ENCODE measurements around the gene ZNF335.

ZNF335 gene

GRCh38 chr20:46013829-46014516 lies 42.0 kb upstream of the ZNF335 start:
- TF ChIP-seq EZH2 (IDR thresholded peaks at IDR 0.05; ENCODE audit: borderline replicate concordance, low read length): no peak
- TF ChIP-seq CTCF (IDR thresholded peaks at IDR 0.05; ENCODE audit: low read length): peak; percentile 80

GRCh38 chr20:46013322-46013828 lies 41.4 kb upstream of the ZNF335 start:
- Histone ChIP-seq H3K36me3 (ENCODE audit: insufficient read depth, low read length) (no peaks in the 10 kb centered on the region), H4K20me1 (ENCODE audit: insufficient read depth, low read length) (no peaks in the 10 kb centered on the region), H3K9me2 (ENCODE audit: low read depth, low read length) (no peaks in the 10 kb centered on the region), H3K27ac (ENCODE audit: low read depth, low read length, poor library complexity, severe bottlenecking) (no peak overlapping the region), H3K4me2 (ENCODE audit: low read length) (no peak overlapping the region), H3K27me3 (ENCODE audit: insufficient read depth, low read length) (no peaks in the 10 kb centered on the region; the same call in 1 of the 2 replicates), H3K4me3 (ENCODE audit: low read depth, low read length, poor library complexity, severe bottlenecking) (no peak overlapping the region), H3K4me1 (ENCODE audit: insufficient read depth, low read length, severe bottlenecking) (peaks cover 7% of the 10 kb centered on the region), H3K79me2 (ENCODE audit: insufficient read depth, low read length) (no peaks in the 10 kb centered on the region), H3K9me3 (ENCODE audit: low read length) (no peaks in the 10 kb centered on the region; the same call in 1 of the 2 replicates), H2AFZ (ENCODE audit: low read length) (no peak overlapping the region), H3F3A (ENCODE audit: insufficient read depth, low read length) (no peaks in the 10 kb centered on the region), H3K9ac (ENCODE audit: low read length) (no peak overlapping the region)
- no peak for TF ChIP-seq EZH2 (IDR thresholded peaks at IDR 0.05; ENCODE audit: borderline replicate concordance, low read length)
- TF ChIP-seq CTCF (IDR thresholded peaks at IDR 0.05; ENCODE audit: low read length): no peak

More at GRCh38 chr20:46013829-46014516, 42.0 kb upstream of the ZNF335 start:
- Histone ChIP-seq H3K9ac (ENCODE audit: low read length) (no peak overlapping the region), H3K9me3 (ENCODE audit: low read length) (no peaks in the 10 kb centered on the region; the same call in 1 of the 2 replicates), H4K20me1 (ENCODE audit: insufficient read depth, low read length) (no peaks in the 10 kb centered on the region), H3K4me1 (ENCODE audit: insufficient read depth, low read length, severe bottlenecking) (peaks cover 7% of the 10 kb centered on the region), H3K4me2 (ENCODE audit: low read length) (peak overlapping the region; percentile 59), H3K27me3 (ENCODE audit: insufficient read depth, low read length) (peaks cover 1% of the 10 kb centered on the region), H3K27ac (ENCODE audit: low read depth, low read length, poor library complexity, severe bottlenecking) (no peak overlapping the region), H2AFZ (ENCODE audit: low read length) (no peak overlapping the region), H3K9me2 (ENCODE audit: low read depth, low read length) (no peaks in the 10 kb centered on the region), H3F3A (ENCODE audit: insufficient read depth, low read length) (no peaks in the 10 kb centered on the region), H3K4me3 (ENCODE audit: low read depth, low read length, poor library complexity, severe bottlenecking) (peak overlapping the region; percentile 32), H3K36me3 (ENCODE audit: insufficient read depth, low read length) (no peaks in the 10 kb centered on the region), H3K79me2 (ENCODE audit: insufficient read depth, low read length) (no peaks in the 10 kb centered on the region)

DNA sequence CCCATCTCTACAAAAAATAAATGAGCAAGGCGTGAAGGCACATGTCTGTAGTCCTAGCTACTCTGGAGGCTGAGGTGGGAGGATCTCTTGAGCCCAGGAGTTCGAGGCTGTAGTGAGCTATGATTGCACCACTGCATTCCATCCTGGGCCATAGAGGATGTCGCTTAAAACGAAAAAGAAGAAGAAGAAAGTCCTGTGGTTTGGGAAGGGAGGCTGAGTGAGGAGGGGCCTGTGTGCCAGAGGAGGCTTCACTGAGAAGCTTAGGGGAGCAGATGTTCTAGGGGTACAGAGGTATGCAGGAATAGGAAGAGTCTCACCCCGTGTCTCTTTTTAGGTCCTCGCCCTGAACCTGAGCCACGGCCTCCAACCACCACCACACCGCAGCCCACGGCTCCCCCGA lies 40.9 kb upstream of the ZNF335 start:
- Histone ChIP-seq H3F3A (ENCODE audit: insufficient read depth, low read length) (no peaks in the 10 kb centered on the region), H3K36me3 (ENCODE audit: insufficient read depth, low read length) (no peaks in the 10 kb centered on the region), H3K9me3 (ENCODE audit: low read length) (no peaks in the 10 kb centered on the region; the same call in 1 of the 2 replicates), H3K27ac (ENCODE audit: low read depth, low read length, poor library complexity, severe bottlenecking) (no peak overlapping the region), H3K4me3 (ENCODE audit: low read depth, low read length, poor library complexity, severe bottlenecking) (no peak overlapping the region), H3K27me3 (ENCODE audit: insufficient read depth, low read length) (no peaks in the 10 kb centered on the region; the same call in 1 of the 2 replicates), H3K79me2 (ENCODE audit: insufficient read depth, low read length) (no peaks in the 10 kb centered on the region), H3K9me2 (ENCODE audit: low read depth, low read length) (no peaks in the 10 kb centered on the region), H4K20me1 (ENCODE audit: insufficient read depth, low read length) (no peaks in the 10 kb centered on the region), H3K4me1 (ENCODE audit: insufficient read depth, low read length, severe bottlenecking) (peaks cover 7% of the 10 kb centered on the region), H3K4me2 (ENCODE audit: low read length) (no peak overlapping the region), H2AFZ (ENCODE audit: low read length) (no peak overlapping the region), H3K9ac (ENCODE audit: low read length) (no peak overlapping the region)
- TF ChIP-seq EZH2 (IDR thresholded peaks at IDR 0.05; ENCODE audit: borderline replicate concordance, low read length) (no peak), CTCF (IDR thresholded peaks at IDR 0.05; ENCODE audit: low read length) (no peak)

Data from OCI-LY1 (cell line).